Urinary bladder (tissue), 4 donors: ENCODE results near the gene RFX3. TPM values are rescaled to one million over a fixed set of nuclear protein-coding genes. Genes with fewer than 3 reads are reported as not detected.

Experiments
- DNase-seq: peaks from one replicate; pipeline ENCODE4 v3.0.0-alpha.2; 2015; ENCODE audit errors: extremely low spot score
- H3K27ac ChIP-seq: one replicate; pipeline ENCODE4 v1.5.1; 2013; ENCODE audit warnings: low read depth, mild to moderate bottlenecking, moderate library complexity
- H3K36me3 ChIP-seq: one replicate; pipeline ENCODE4 v1.6.1; 2013; ENCODE audit warnings: mild to moderate bottlenecking, moderate library complexity; ENCODE audit not compliant: insufficient read depth
- H3K4me1 ChIP-seq: one replicate; pipeline ENCODE4 v1.6.1; 2013; ENCODE audit warnings: mild to moderate bottlenecking, moderate library complexity; ENCODE audit not compliant: insufficient read depth
- H3K4me3 ChIP-seq: one replicate; pipeline ENCODE4 v1.5.1; 2013; ENCODE audit warnings: low read depth, low read length
- WGBS: extraction: QIAGEN DNeasy Blood & Tissue Kit; methylation state at CpG from one replicate; pipeline ENCODE4 v1.1.7; 2013; 5-methylcytosine and 5-hydroxymethylcytosine counted together
- polyA plus RNA-seq: library from polyadenylated mRNA; stranded (reverse); fragments of 200-250 nt; gene quantifications from one replicate; pipeline ENCODE4 v1.2.3, GENCODE V29; 2013
- total RNA-seq: library from RNA; depleted of rRNA; stranded (reverse); fragments of >200 nt; gene quantifications from one replicate; pipeline ENCODE4 v1.2.3, GENCODE V29; 2014
- donor health status: healthy with polysubstance abuse.
- donor health status: healthy.

Gene RFX3
- total and polyA plus RNA-seq, 2 donors, result 1.6 to 24.7 TPM

DNA sequence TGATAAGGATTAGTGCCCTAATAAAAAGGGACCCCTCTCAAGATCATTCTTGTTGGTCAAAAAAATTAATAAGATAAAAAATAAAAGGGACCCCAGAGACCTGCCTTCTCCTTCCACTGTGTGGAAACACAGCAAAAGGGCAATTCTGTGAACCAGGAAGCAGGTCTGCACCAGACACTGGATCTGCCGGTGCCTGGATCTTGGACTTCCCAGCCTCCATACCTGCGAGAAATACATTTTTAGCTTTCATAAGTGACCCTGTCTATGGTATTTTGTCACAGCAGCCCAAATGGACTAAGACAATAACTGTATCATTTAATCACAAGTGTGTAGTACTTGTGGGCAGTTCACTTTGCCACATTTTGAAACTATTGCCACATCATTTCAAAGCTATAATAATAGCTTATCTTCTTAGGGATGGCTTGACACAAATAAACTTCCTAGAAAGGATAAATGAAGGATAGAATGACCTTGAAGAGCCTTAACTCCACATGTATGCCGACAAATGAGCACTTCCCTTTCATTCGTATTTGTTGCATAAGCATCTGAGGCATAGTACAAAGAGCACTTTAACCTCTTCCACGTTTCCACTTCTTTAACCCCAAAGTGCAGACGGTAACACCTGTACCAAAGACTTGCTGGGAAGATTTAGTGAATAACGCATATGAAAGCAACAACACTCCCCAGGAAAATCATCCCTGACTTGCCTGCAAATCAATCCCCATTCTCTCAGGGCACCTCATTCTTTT, 336.5 kb downstream of the RFX3 start:
- DNase-seq, result no peak
- WGBS, result 74% methylated on average over 7 of the region's 7 CpGs

DNA sequence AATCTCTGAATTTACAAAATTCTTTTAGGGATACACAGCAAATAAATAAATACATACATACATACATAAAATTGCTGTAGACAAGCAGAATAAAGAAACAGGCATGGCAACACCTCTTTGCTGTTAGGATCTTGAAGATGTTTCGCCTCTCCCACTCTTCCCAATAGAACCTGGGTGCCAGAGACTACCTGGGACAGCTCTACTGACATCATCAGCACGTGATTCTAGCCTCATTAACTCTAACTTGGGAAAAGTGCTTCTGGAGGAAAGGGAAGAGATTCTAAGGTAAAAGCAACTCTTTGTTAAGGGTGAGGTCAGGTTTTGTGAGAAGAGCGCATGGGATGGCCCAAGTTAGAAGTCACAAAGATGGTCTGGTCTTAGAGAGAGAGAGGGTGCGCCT, 339.1 kb downstream of the RFX3 start:
- 81% methylated on average over 4 of the region's 4 CpGs for WGBS
- Histone ChIP-seq H3K4me3 (no peak overlapping the region), H3K4me1 (no peaks in the 10 kb centered on the region), H3K27ac (no peak overlapping the region), H3K36me3 (no peaks in the 10 kb centered on the region)
- DNase-seq, result no peak

More for the DNA sequence above, 336.5 kb downstream of the RFX3 start:
- Histone ChIP-seq H3K36me3 (no peaks in the 10 kb centered on the region), H3K27ac (no peak overlapping the region), H3K4me1 (no peaks in the 10 kb centered on the region), H3K4me3 (no peak overlapping the region)

DNA sequence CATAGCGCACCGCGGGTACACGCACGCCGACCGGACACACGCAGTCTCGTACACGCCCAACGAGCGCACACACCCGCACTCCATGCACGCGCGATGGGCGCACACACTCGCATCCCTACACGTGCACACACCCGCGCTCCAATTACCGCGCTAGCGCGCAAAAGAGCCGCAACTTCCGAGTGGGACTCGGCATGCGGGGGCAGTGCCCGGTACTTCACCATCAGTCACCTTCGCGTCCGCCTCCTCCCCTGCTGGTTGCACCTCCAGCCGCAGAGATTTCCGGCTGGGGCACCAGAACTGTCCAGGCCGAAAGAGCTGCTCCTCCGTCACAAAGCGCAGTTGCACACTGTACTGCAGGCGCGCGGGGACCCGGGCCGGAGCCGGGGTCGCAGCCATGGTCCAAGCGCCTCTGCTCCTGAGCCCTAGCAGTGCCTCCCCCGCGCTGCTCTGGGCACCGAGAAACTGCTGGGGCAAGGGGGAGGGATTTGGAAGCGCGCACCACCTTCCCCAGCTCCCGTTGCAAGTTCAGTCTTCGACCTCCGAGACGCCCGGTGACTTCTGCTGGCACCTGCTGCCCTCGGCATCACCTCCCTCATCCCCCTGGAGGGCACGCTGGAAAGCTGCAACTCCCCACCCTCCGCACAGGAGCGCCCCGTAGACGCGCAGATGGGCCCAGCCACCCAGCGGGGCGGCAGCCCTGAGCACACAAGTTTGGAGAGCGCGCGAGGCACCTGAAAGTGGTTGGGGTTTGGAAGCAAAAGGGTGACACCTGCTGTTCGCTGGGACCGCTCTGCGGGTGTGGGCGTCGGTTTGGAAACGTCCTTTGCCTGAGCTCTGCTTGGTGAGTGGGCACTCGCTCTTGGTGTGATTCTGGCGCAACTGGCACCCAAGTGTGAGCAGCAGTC, 344.5 kb downstream of the RFX3 start:
- DNase-seq, result peak; percentile 25
- H3K4me3 ChIP-seq, result no peak overlapping the region
- no peaks in the 10 kb centered on the region for H3K36me3 ChIP-seq
- no peak overlapping the region for H3K27ac ChIP-seq
- H3K4me1 ChIP-seq, result no peaks in the 10 kb centered on the region
- 2% methylated on average over 76 of the region's 76 CpGs for WGBS

DNA sequence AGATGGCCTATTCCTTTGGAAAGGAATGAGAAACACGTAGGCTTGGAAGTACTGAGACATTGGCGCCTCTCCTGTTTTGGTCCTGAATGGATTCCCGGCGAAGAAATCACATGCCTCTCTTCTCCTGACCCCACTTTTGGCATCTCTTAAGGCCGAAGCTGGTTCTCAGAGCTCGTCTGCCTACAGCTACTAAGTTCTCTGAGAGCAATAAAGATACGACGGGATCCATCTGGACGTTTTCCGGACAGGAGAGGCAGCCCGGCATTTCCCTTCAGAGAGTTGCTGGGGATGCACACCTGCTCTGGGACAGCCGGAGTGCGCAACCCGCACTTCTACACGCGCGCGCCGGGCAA, 345.1 kb downstream of the RFX3 start:
- no peak for DNase-seq
- H3K27ac ChIP-seq, result no peak overlapping the region
- 7% methylated on average over 19 of the region's 19 CpGs for WGBS
- no peaks in the 10 kb centered on the region for H3K36me3 ChIP-seq
- H3K4me1 ChIP-seq, result no peaks in the 10 kb centered on the region
- H3K4me3 ChIP-seq, result no peak overlapping the region

- no peaks in the 10 kb centered on the region for H3K36me3 ChIP-seq
- no peaks in the 10 kb centered on the region for H3K4me1 ChIP-seq
- no peak for DNase-seq
- WGBS, result 88% methylated on average over 4 of the region's 4 CpGs
- no peak overlapping the region for H3K27ac ChIP-seq
- no peak overlapping the region for H3K4me3 ChIP-seq
Measured at GRCh38 chr9:3179711-3180110, 346.1 kb downstream of the RFX3 start.

DNA sequence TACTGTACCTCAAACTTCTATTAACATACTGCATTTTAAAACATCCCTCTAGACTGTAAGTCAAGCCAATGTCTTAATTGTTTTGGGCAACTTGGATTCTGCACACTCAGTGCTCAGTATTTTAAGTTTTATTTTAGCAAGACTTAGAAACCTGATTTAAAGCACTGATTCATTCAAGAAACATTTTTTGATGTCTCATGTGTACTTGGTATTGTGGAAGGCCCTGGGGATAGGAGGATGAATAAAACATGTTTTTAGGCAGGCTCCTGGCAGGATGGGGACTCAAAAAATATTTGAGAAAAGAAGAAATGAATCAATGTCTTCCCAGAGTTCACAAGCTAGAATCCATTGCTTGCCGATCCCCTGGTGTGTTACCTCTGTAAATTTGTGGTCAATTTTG, 347.9 kb downstream of the RFX3 start:
- 58% methylated on average over 1 of the region's 1 CpG for WGBS
- Histone ChIP-seq H3K36me3 (no peaks in the 10 kb centered on the region), H3K4me3 (no peak overlapping the region), H3K4me1 (no peaks in the 10 kb centered on the region), H3K27ac (no peak overlapping the region)
- DNase-seq, result no peak

- no peak for DNase-seq
- no peaks in the 10 kb centered on the region for H3K4me1 ChIP-seq
- H3K36me3 ChIP-seq, result no peaks in the 10 kb centered on the region
- no peak overlapping the region for H3K4me3 ChIP-seq
- no peak overlapping the region for H3K27ac ChIP-seq
- 60% methylated on average over 4 of the region's 4 CpGs for WGBS
Measured at GRCh38 chr9:3177146-3177761, 348.5 kb downstream of the RFX3 start.

DNA sequence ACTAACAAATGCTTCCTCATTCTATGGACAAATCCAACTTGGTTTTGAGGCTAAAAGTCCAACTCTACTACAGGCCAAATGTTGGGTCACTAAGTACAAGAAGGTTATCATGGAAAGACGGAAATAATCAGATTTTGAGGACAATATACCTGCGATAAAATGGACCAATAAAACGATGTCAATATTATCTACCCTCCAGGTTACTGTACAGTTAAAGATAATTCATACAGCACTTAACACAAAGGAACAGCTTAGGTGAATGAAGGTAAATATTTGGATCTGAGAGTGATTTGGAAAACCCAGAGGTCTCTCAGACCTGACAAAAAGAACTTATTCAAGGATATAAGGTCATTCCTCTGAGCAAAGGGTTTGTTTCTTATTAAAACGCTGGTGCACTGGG, 352.4 kb downstream of the RFX3 start:
- Histone ChIP-seq H3K27ac (no peak overlapping the region), H3K36me3 (no peaks in the 10 kb centered on the region), H3K4me3 (no peak overlapping the region), H3K4me1 (no peaks in the 10 kb centered on the region)
- DNase-seq, result no peak
- 45% methylated on average over 4 of the region's 4 CpGs for WGBS

DNA sequence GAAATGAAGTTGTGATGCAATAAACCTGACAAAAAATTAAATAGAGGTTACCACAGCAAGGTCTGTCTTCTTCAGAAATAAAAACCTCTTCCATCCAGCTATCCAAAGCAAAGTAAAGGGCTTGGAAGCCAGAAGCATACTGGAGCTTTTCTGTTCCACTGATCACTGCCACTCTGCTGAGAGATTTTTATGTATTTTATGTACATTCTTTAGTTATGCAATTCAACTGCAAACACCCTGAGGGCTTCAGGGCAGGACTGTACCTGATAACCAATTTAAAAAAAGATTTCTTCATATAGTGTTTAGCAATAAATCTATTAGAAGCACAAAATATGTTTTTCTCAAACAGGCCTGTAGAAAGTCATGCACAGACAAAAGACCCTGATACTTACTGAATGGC, 355.0 kb downstream of the RFX3 start:
- H3K4me1 ChIP-seq, result no peaks in the 10 kb centered on the region
- no peak overlapping the region for H3K4me3 ChIP-seq
- no peak for DNase-seq
- H3K36me3 ChIP-seq, result peaks cover 2% of the 10 kb centered on the region
- no peak overlapping the region for H3K27ac ChIP-seq
